Loucy (cell line): Measurements from ENCODE around the gene LAMTOR4.
"Not testable (repeated sequence)": the region's sequence is repeated elsewhere in the genome, so short reads cannot be mapped to it uniquely, and the experiment has no call there.

Source experiments
- H2AFZ ChIP-seq: fragments of 200-600 bp; sonication (generic); 2 replicates; pipeline ENCODE4 v1.6.0; 2016; ENCODE audit warnings: antibody characterized with exemption, mild to moderate bottlenecking, low read length, moderate library complexity
- H3F3A ChIP-seq: fragments of 200-600 bp; 2 replicates; pipeline ENCODE4 v1.6.0; 2016; ENCODE audit warnings: antibody characterized with exemption, low read depth, mild to moderate bottlenecking
- H3K27me3 ChIP-seq: fragments of 200-600 bp; sonication (generic); 2 replicates; pipeline ENCODE4 v1.6.1; 2014; ENCODE audit warnings: low read length, mild to moderate bottlenecking; ENCODE audit not compliant: insufficient read depth, poor library complexity, severe bottlenecking
- H3K36me3 ChIP-seq: fragments of 200-600 bp; sonication (generic); 2 replicates; pipeline ENCODE4 v1.6.1; 2016; ENCODE audit warnings: low read length; ENCODE audit not compliant: insufficient read depth
- H3K4me1 ChIP-seq: fragments of 200-600 bp; sonication (generic); 2 replicates; pipeline ENCODE4 v1.5.1; 2014; ENCODE audit warnings: low read length, mild to moderate bottlenecking; ENCODE audit not compliant: insufficient read depth, poor library complexity, severe bottlenecking
- H3K4me2 ChIP-seq: fragments of 200-600 bp; sonication (generic); 2 replicates; pipeline ENCODE4 v1.6.0; 2014; ENCODE audit warnings: antibody characterized with exemption, low read length, low read depth, mild to moderate bottlenecking; ENCODE audit not compliant: poor library complexity, severe bottlenecking
- H3K4me3 ChIP-seq: fragments of 200-600 bp; sonication (generic); 2 replicates; pipeline ENCODE4 v1.5.1; 2014; ENCODE audit warnings: low read length, mild to moderate bottlenecking, mixed read lengths; ENCODE audit not compliant: poor library complexity, severe bottlenecking
- H3K79me2 ChIP-seq: fragments of 200-600 bp; sonication (generic); 2 replicates; pipeline ENCODE4 v1.6.1; 2014; ENCODE audit warnings: low read length; ENCODE audit not compliant: insufficient read depth
- H3K9ac ChIP-seq: fragments of 200-600 bp; sonication (generic); 2 replicates; pipeline ENCODE4 v1.6.0; 2014; ENCODE audit warnings: mild to moderate bottlenecking, low read depth, low read length, moderate library complexity; ENCODE audit not compliant: poor library complexity, severe bottlenecking
- H3K9me2 ChIP-seq: fragments of 200-600 bp; sonication (generic); replicated peaks from 2 replicates; pipeline ENCODE4 v1.6.1; 2016; ENCODE audit warnings: low read depth, low read length, mixed read lengths
- H3K9me3 ChIP-seq: fragments of 200-600 bp; sonication (generic); 2 replicates; pipeline ENCODE4 v1.6.1; 2014; ENCODE audit warnings: mild to moderate bottlenecking, antibody characterized with exemption, low read length, low read depth; ENCODE audit not compliant: insufficient read depth
- H4K20me1 ChIP-seq: fragments of 200-600 bp; sonication (generic); 2 replicates; pipeline ENCODE4 v1.6.0; 2014; ENCODE audit warnings: antibody characterized with exemption, low read length, mild to moderate bottlenecking; ENCODE audit not compliant: insufficient read depth, poor library complexity, severe bottlenecking
- EZH2phosphoT487 ChIP-seq: fragments of 200-600 bp; IDR thresholded peaks from 2 replicates; pipeline ENCODE4 v1.6.1; 2018; ENCODE audit warnings: antibody characterized with exemption, mild to moderate bottlenecking, moderate library complexity, borderline replicate concordance
- TF ChIP-seq, protein P1 (sequence below): fragments of 200-600 bp; sonication (generic); conservative IDR thresholded peaks from 2 replicates; pipeline ENCODE4 v1.5.1; 2014; ENCODE audit warnings: mild to moderate bottlenecking, antibody characterized with exemption, low read length

LAMTOR4 gene

GRCh38 chr7:100183090-100183489 is 34.4 kb downstream of the LAMTOR4 start:
- not testable (repeated sequence) for H3K27me3 ChIP-seq, H3K4me2 ChIP-seq, H4K20me1 ChIP-seq, H2AFZ ChIP-seq, H3K9ac ChIP-seq, H3K79me2 ChIP-seq, H3F3A ChIP-seq, H3K4me1 ChIP-seq, H3K4me3 ChIP-seq, H3K9me2 ChIP-seq, H3K9me3 ChIP-seq, H3K36me3 ChIP-seq

GRCh38 chr7:100185726-100186125 is 37.0 kb downstream of the LAMTOR4 start:
- Histone ChIP-seq H3K9me2 (no peaks in the 10 kb centered on the region), H4K20me1 (no peaks in the 10 kb centered on the region), H3K27me3 (no peaks in the 10 kb centered on the region), H3K4me2 (no peak overlapping the region), H3K79me2 (no peaks in the 10 kb centered on the region), H2AFZ (no peak overlapping the region), H3F3A (no peaks in the 10 kb centered on the region), H3K9me3 (no peaks in the 10 kb centered on the region), H3K9ac (no peak overlapping the region), H3K4me3 (no peak overlapping the region), H3K4me1 (peaks cover 7% of the 10 kb centered on the region), H3K36me3 (no peaks in the 10 kb centered on the region)
- no peak for TF ChIP-seq EZH2phosphoT487
- TF ChIP-seq, protein P1, sequence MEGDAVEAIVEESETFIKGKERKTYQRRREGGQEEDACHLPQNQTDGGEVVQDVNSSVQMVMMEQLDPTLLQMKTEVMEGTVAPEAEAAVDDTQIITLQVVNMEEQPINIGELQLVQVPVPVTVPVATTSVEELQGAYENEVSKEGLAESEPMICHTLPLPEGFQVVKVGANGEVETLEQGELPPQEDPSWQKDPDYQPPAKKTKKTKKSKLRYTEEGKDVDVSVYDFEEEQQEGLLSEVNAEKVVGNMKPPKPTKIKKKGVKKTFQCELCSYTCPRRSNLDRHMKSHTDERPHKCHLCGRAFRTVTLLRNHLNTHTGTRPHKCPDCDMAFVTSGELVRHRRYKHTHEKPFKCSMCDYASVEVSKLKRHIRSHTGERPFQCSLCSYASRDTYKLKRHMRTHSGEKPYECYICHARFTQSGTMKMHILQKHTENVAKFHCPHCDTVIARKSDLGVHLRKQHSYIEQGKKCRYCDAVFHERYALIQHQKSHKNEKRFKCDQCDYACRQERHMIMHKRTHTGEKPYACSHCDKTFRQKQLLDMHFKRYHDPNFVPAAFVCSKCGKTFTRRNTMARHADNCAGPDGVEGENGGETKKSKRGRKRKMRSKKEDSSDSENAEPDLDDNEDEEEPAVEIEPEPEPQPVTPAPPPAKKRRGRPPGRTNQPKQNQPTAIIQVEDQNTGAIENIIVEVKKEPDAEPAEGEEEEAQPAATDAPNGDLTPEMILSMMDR: no peak

DNA sequence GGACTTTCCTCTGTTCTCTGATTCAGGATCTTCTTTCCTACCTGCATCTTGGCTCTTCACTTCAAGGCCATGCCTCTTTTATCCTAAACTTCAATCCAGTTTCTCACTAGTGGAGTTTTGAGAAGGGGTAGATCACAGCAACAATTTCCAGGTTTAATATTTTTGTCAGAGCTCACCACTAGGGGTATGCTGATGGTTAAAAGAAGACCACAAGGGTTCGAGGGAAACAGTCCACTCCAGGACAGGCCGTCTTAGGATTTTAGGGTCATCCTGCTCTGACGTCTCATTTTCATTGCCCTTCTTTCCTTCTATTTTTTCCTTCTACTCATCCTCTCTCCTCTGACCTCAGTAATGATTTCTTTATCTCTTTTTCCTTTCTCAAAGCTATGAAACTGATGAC is 40.3 kb downstream of the LAMTOR4 start:
- Histone ChIP-seq H3F3A (no peaks in the 10 kb centered on the region), H3K4me2 (no peak overlapping the region), H4K20me1 (no peaks in the 10 kb centered on the region), H3K9me2 (no peaks in the 10 kb centered on the region), H3K79me2 (no peaks in the 10 kb centered on the region), H3K4me3 (no peak overlapping the region), H3K36me3 (no peaks in the 10 kb centered on the region), H3K4me1 (peaks cover 36% of the 10 kb centered on the region), H3K9me3 (no peaks in the 10 kb centered on the region), H2AFZ (no peak overlapping the region), H3K27me3 (no peaks in the 10 kb centered on the region), H3K9ac (no peak overlapping the region)
- TF ChIP-seq, protein P1: peak; percentile 47
- TF ChIP-seq EZH2phosphoT487: no peak

- H3K36me3 ChIP-seq: no peaks in the 10 kb centered on the region
- H3F3A ChIP-seq: no peaks in the 10 kb centered on the region
- TF ChIP-seq, protein P1: peak; percentile 66
- TF ChIP-seq EZH2phosphoT487: no peak
- no peak overlapping the region for H3K4me3 ChIP-seq
- H3K79me2 ChIP-seq: no peaks in the 10 kb centered on the region
- peak overlapping the region; percentile 35; the same call in 1 of the 2 replicates for H2AFZ ChIP-seq
- H3K9me3 ChIP-seq: no peaks in the 10 kb centered on the region
- no peaks in the 10 kb centered on the region for H4K20me1 ChIP-seq
- H3K4me1 ChIP-seq: peaks cover 36% of the 10 kb centered on the region
- H3K27me3 ChIP-seq: no peaks in the 10 kb centered on the region
- peak overlapping the region; percentile 65 for H3K4me2 ChIP-seq
- H3K9ac ChIP-seq: peak overlapping the region; percentile 49
- no peaks in the 10 kb centered on the region for H3K9me2 ChIP-seq
Observed at GRCh38 chr7:100190048-100190711, 41.5 kb downstream of the LAMTOR4 start.
